Peyer's patch (tissue), 4 donors: ENCODE data around the gene SLC16A3.

ENCODE experiments used
- CTCF ChIP-seq, 6 experiments: fragments of 450-650 bp in 4 of 6; fragments of 200-600 bp in 2 of 6; sonication (generic) in 1 of 6; IDR thresholded peaks; one replicate each; pipeline ENCODE4 v1.5.1; 2017 to 2019; ENCODE audit warnings: antibody characterized with exemption in 6 of 6, mild to moderate bottlenecking in 3 of 6, moderate library complexity in 1 of 6
- POLR2A ChIP-seq, 2 donors: fragments of 450-650 bp; IDR thresholded peaks; one replicate each; pipeline ENCODE4 v1.5.1; 2017; ENCODE audit warnings: antibody characterized with exemption in 2 of 2, mild to moderate bottlenecking in 2 of 2, moderate library complexity in 2 of 2

GRCh38 chr17:82243648-82244412 lies 15.0 kb downstream of the SLC16A3 start:
- TF ChIP-seq CTCF (IDR thresholded peaks at IDR 0.05) (no peak), POLR2A (IDR thresholded peaks at IDR 0.05) (no peak)
